Measurements from ENCODE around the gene TSPEAR. TPM values are rescaled to one million over a fixed set of nuclear protein-coding genes. Genes with fewer than 3 reads are reported as not detected.
"Not testable (repeated sequence)": the region's sequence is repeated elsewhere in the genome, so short reads cannot be mapped to it uniquely, and the experiment has no call there.

Gene TSPEAR
- total RNA-seq, 1 donor from 2014 or later: 0.34 TPM

DNA sequence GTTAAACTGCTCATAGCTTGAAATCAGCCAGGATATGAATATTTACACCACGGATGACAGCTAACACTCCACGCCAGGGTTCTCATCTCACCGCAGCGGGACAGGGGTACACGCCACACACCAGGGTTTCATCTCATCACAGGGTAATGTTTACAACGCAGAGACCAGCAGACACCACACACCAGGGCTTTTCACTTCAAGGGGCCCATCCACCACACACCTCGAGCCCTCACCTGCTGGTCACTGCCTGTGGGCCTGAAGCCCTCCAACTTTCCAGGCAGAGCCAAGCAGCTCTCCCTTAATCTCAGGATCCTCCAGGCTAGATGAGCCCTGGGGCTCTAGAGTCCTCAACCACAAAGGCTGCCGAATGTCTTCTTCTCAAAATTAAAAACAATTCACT lies 15.7 kb downstream of the TSPEAR start:
- Mint-ChIP-seq H3K27me3 (peaks cover 69% of the 10 kb centered on the region), H3K27ac (no peak overlapping the region), H3K36me3 (no peaks in the 10 kb centered on the region), H3K9me3 (peaks cover 17% of the 10 kb centered on the region), H3K4me1 (ENCODE audit: unreplicated experiment) (peaks cover 5% of the 10 kb centered on the region), H3K4me3 (no peak overlapping the region)
- TF ChIP-seq CTCF (conservative IDR thresholded peaks at IDR 0.05): no peak
- no peak for DNase-seq (ENCODE audit: extremely low spot score, unreplicated experiment)

- no peak for DNase-seq (ENCODE audit: extremely low spot score, unreplicated experiment)
- Mint-ChIP-seq H3K36me3 (no peaks in the 10 kb centered on the region), H3K27me3 (peaks cover 73% of the 10 kb centered on the region), H3K9me3 (peaks cover 17% of the 10 kb centered on the region), H3K4me3 (no peak overlapping the region), H3K4me1 (ENCODE audit: unreplicated experiment) (peaks cover 5% of the 10 kb centered on the region), H3K27ac (no peak overlapping the region)
- no peak for TF ChIP-seq CTCF (conservative IDR thresholded peaks at IDR 0.05)
These were observed 16.2 kb downstream of the TSPEAR start for GRCh38 chr21:44695184-44695583.

DNA sequence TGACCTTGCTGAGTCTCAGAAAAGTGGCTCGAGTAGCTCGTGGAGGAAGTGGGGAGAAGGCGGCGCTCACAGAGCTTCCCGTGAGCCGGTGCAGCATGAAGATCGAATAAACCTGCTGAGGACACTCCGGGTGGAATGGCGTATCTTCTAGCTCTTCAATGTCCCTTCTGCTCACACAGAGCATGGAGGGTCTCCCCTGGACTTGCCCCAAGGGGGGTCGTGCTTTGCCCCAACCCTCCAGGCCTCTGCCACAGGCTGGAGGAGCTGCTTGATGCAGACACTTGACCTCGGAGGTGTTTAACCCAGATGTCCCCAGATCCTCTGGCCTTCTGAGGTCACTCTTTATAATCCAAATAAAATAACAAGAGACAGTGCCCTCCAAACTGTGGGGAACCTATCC lies 16.6 kb downstream of the TSPEAR start:
- no peak for DNase-seq (ENCODE audit: extremely low spot score, unreplicated experiment)
- no peak overlapping the region for H3K27ac Mint-ChIP-seq
- peaks cover 5% of the 10 kb centered on the region for H3K4me1 Mint-ChIP-seq (ENCODE audit: unreplicated experiment)
- peaks cover 17% of the 10 kb centered on the region for H3K9me3 Mint-ChIP-seq
- no peaks in the 10 kb centered on the region for H3K36me3 Mint-ChIP-seq
- TF ChIP-seq CTCF (conservative IDR thresholded peaks at IDR 0.05): no peak
- peaks cover 73% of the 10 kb centered on the region for H3K27me3 Mint-ChIP-seq
- no peak overlapping the region for H3K4me3 Mint-ChIP-seq

GRCh38 chr21:44692798-44693512 lies 18.4 kb downstream of the TSPEAR start:
- no peak for DNase-seq (ENCODE audit: extremely low spot score, unreplicated experiment)
- no peaks in the 10 kb centered on the region for H3K36me3 Mint-ChIP-seq
- no peak overlapping the region for H3K4me3 Mint-ChIP-seq
- peaks cover 3% of the 10 kb centered on the region for H3K4me1 Mint-ChIP-seq (ENCODE audit: unreplicated experiment)
- peaks cover 17% of the 10 kb centered on the region for H3K9me3 Mint-ChIP-seq
- TF ChIP-seq CTCF (conservative IDR thresholded peaks at IDR 0.05): no peak
- no peak overlapping the region for H3K27ac Mint-ChIP-seq
- peaks cover 63% of the 10 kb centered on the region for H3K27me3 Mint-ChIP-seq

GRCh38 chr21:44691686-44692085 lies 19.7 kb downstream of the TSPEAR start:
- Mint-ChIP-seq H3K27me3 (peaks cover 66% of the 10 kb centered on the region), H3K4me1 (ENCODE audit: unreplicated experiment) (peaks cover 14% of the 10 kb centered on the region), H3K36me3 (no peaks in the 10 kb centered on the region), H3K27ac (no peak overlapping the region), H3K4me3 (no peak overlapping the region), H3K9me3 (peaks cover 17% of the 10 kb centered on the region)
- DNase-seq (ENCODE audit: extremely low spot score, unreplicated experiment): no peak
- no peak for TF ChIP-seq CTCF (conservative IDR thresholded peaks at IDR 0.05)

DNA sequence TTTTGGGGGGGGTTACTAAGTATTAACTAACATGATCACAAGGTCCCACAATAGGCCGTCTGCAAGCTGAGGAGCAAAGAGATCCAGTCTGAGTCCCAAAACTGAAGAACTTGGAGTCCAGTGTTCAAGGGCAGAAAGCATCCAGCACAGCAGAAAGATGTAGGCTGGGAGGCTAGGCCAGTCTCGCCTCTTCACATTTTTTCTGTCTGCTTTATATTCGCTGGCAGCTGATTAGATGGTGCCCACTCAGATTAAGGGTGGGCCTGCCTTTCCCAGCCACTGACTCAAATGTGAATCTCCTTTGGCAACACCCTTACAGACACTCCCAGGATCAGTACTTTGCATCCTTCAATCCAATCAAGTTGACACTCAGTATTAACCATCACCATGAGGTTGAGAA lies 21.6 kb downstream of the TSPEAR start:
- DNase-seq (ENCODE audit: extremely low spot score, unreplicated experiment); H3K4me3 Mint-ChIP-seq; H3K36me3 Mint-ChIP-seq; H3K27ac Mint-ChIP-seq: not testable (repeated sequence)
- H3K27me3 Mint-ChIP-seq: peaks cover 63% of the 10 kb centered on the region
- H3K9me3 Mint-ChIP-seq: peaks cover 17% of the 10 kb centered on the region
- H3K4me1 Mint-ChIP-seq (ENCODE audit: unreplicated experiment): peaks cover 18% of the 10 kb centered on the region

Measured in type B pancreatic cell (in vitro differentiated cells).